ENCODE measurements around the gene HTD2.

The HTD2 gene

DNA sequence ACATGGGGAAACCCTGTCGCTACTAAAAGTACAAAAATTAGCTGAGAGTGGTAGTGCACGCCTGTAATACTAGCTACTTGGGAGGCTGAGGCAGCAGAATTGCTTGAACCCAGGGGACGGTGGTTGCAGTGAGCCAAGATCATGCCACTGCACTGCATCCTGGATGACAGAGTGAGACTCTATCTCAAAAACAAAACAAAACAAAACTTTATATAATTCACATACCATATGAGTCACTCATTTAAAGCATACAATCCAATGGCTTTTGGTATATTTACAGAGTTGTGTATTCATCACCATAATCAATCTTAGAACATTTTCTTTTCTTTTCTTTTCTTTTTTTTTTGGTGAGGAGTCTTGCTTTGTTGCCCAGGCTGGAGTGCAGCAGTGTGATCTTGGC is 35.1 kb downstream of the HTD2 start (continued):
- TF ChIP-seq ZNF426 (tag by site-specific recombination; IDR thresholded peaks at IDR 0.05): no peak
- no peak for TF ChIP-seq ZFHX2 (tag by site-specific recombination; conservative IDR thresholded peaks at IDR 0.05)
- TF ChIP-seq ZNF626 (tag by site-specific recombination; IDR thresholded peaks at IDR 0.05): no peak
- TF ChIP-seq ZNF19 (tag by site-specific recombination; IDR thresholded peaks at IDR 0.05; ENCODE audit: low read depth): no peak
- TF ChIP-seq FEZF1 (tag by site-specific recombination; IDR thresholded peaks at IDR 0.05): no peak

DNA sequence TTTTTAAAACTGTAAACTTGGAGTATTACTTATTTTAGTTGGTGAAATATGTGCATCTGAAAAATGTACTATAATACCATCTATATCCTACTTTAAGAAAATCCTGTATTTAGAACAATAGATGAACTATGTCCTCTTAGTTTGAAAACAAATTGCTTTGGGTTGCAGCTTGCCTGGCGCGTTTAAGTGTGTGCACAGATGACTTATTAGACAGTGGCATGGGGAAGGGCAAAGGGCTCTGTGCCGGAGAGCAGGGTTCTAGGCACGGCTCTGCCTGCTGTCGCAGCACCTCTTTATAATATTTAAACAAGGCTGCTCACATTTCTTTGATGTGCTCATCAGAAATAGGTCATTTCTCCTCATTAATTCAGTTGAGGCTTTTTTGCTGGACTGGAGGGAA is 36.4 kb downstream of the HTD2 start:
- TF ChIP-seq, protein P1, sequence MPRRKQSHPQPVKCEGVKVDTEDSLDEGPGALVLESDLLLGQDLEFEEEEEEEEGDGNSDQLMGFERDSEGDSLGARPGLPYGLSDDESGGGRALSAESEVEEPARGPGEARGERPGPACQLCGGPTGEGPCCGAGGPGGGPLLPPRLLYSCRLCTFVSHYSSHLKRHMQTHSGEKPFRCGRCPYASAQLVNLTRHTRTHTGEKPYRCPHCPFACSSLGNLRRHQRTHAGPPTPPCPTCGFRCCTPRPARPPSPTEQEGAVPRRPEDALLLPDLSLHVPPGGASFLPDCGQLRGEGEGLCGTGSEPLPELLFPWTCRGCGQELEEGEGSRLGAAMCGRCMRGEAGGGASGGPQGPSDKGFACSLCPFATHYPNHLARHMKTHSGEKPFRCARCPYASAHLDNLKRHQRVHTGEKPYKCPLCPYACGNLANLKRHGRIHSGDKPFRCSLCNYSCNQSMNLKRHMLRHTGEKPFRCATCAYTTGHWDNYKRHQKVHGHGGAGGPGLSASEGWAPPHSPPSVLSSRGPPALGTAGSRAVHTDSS (tag by site-specific recombination; IDR thresholded peaks at IDR 0.05): no peak
- TF ChIP-seq ZNF830 (tag by site-specific recombination; IDR thresholded peaks at IDR 0.05; ENCODE audit: low read depth) (no peak), ZFP69B (tag by site-specific recombination; IDR thresholded peaks at IDR 0.05) (no peak)
- ChIA-PET POLR2A (no interaction called here), CTCF (interaction anchor here (0.6 to 0.8 kb wide), 2 partner anchors 165 to 500 kb away, joined by 3 to 6 read pairs; no protein-coding TSS in a partner anchor)
- Histone ChIP-seq H3K4me1 (ENCODE audit: control insufficient read depth, insufficient read depth, low read length) (no peaks in the 10 kb centered on the region), H3K36me3 (ENCODE audit: control insufficient read depth in 2 of 2, insufficient read depth in 1 of 2, low read length in 2 of 2) (peaks cover 0 to 10% of the 10 kb centered on the region in 2 experiments; a peak in 2 of 3 replicates), H3K9me3 (ENCODE audit: control insufficient read depth, insufficient read depth, low read depth, low read length) (no peaks in the 10 kb centered on the region), H3K4me3 (ENCODE audit: low read depth, low read length) (no peak overlapping the region), H3K27ac (ENCODE audit: extremely low read depth, low read depth, low read length) (no peak overlapping the region)

DNA sequence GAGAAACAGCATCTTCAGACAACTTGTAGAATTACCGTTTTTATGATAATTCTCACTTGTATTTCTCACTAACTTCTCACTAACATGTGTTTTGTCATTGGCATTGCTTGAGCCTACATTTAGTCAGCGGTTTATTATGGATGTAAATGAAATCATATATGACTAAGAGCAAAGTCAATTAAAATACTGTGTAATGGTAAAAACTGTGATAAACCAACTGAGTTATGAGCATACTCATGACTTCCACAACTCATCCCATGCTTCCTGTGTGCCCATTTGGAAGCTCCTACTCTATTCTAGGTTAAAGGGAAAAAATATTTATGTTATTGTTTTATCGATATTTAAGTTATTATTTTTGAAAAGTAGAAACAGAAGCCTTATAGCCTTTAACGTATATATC is 39.1 kb downstream of the HTD2 start:
- ChIA-PET CTCF (no interaction called here), POLR2A (no interaction called here)
- H3K4me1 ChIP-seq (ENCODE audit: control insufficient read depth, insufficient read depth, low read length): no peaks in the 10 kb centered on the region
- no peak overlapping the region for H3K27ac ChIP-seq (ENCODE audit: extremely low read depth, low read depth, low read length)
- no peaks in the 10 kb centered on the region for H3K9me3 ChIP-seq (ENCODE audit: control insufficient read depth, insufficient read depth, low read depth, low read length)
- H3K36me3 ChIP-seq (ENCODE audit: control insufficient read depth in 2 of 2, insufficient read depth in 1 of 2, low read length in 2 of 2): peaks cover 0 to 13% of the 10 kb centered on the region in 2 experiments; a peak in 2 of 3 replicates
- TF ChIP-seq ZNF174 (tag by site-specific recombination; IDR thresholded peaks at IDR 0.05): no peak
- no peak overlapping the region for H3K4me3 ChIP-seq (ENCODE audit: low read depth, low read length)

DNA sequence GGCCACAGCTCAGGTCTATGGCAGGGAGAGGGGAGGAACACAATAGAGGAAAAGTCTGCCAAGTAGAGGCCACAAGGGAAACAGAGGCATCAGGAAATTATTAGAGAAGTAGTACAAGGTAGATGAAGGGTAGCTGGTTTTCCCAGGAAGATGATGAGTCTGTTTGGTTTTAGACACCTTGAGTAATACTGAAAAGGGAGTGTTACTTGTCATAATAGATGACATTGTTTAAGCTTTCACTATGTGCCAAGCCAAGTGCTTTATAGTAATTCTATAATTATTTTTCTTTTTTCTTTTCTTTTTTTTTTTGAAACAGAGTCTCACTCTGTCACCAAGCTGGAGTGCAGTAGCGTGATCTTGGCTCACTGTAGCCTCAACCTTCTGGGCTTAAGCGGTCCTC is 40.0 kb downstream of the HTD2 start:
- ChIA-PET CTCF (no interaction called here), POLR2A (no interaction called here)
- no peak overlapping the region for H3K27ac ChIP-seq (ENCODE audit: extremely low read depth, low read depth, low read length)
- H3K4me1 ChIP-seq (ENCODE audit: control insufficient read depth, insufficient read depth, low read length): no peaks in the 10 kb centered on the region
- H3K9me3 ChIP-seq (ENCODE audit: control insufficient read depth, insufficient read depth, low read depth, low read length): no peaks in the 10 kb centered on the region
- H3K36me3 ChIP-seq (ENCODE audit: control insufficient read depth in 2 of 2, insufficient read depth in 1 of 2, low read length in 2 of 2): peaks cover 0 to 13% of the 10 kb centered on the region in 2 experiments; a peak in 2 of 3 replicates
- no peak for TF ChIP-seq KLF10 (tag by site-specific recombination; IDR thresholded peaks at IDR 0.05)
- TF ChIP-seq ZNF19 (tag by site-specific recombination; IDR thresholded peaks at IDR 0.05; ENCODE audit: low read depth): no peak
- no peak for TF ChIP-seq ZNF560 (tag by site-specific recombination; IDR thresholded peaks at IDR 0.05; ENCODE audit: borderline replicate concordance)
- TF ChIP-seq HOXA7 (CRISPR knock-in tag; IDR thresholded peaks at IDR 0.05; ENCODE audit: borderline replicate concordance): no peak
- TF ChIP-seq, protein P2, sequence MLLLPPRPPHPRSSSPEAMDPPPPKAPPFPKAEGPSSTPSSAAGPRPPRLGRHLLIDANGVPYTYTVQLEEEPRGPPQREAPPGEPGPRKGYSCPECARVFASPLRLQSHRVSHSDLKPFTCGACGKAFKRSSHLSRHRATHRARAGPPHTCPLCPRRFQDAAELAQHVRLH (tag by site-specific recombination; IDR thresholded peaks at IDR 0.05): no peak
- no peak for TF ChIP-seq KLF8 (tag by site-specific recombination; IDR thresholded peaks at IDR 0.05)
- no peak for TF ChIP-seq ZNF214 (tag by site-specific recombination; IDR thresholded peaks at IDR 0.05; ENCODE audit: borderline replicate concordance)
- TF ChIP-seq ZNF274 (IDR thresholded peaks at IDR 0.05; ENCODE audit: low read length): no peak
- TF ChIP-seq ZNF274 (tag by site-specific recombination; IDR thresholded peaks at IDR 0.05; ENCODE audit: borderline replicate concordance): no peak
- TF ChIP-seq, protein P3, sequence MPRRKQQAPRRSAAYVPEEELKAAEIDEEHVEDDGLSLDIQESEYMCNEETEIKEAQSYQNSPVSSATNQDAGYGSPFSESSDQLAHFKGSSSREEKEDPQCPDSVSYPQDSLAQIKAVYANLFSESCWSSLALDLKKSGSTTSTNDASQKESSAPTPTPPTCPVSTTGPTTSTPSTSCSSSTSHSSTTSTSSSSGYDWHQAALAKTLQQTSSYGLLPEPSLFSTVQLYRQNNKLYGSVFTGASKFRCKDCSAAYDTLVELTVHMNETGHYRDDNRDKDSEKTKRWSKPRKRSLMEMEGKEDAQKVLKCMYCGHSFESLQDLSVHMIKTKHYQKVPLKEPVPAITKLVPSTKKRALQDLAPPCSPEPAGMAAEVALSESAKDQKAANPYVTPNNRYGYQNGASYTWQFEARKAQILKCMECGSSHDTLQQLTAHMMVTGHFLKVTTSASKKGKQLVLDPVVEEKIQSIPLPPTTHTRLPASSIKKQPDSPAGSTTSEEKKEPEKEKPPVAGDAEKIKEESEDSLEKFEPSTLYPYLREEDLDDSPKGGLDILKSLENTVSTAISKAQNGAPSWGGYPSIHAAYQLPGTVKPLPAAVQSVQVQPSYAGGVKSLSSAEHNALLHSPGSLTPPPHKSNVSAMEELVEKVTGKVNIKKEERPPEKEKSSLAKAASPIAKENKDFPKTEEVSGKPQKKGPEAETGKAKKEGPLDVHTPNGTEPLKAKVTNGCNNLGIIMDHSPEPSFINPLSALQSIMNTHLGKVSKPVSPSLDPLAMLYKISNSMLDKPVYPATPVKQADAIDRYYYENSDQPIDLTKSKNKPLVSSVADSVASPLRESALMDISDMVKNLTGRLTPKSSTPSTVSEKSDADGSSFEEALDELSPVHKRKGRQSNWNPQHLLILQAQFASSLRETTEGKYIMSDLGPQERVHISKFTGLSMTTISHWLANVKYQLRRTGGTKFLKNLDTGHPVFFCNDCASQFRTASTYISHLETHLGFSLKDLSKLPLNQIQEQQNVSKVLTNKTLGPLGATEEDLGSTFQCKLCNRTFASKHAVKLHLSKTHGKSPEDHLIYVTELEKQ (tag by site-specific recombination; IDR thresholded peaks at IDR 0.05; ENCODE audit: borderline replicate concordance): no peak
- H3K4me3 ChIP-seq (ENCODE audit: low read depth, low read length): no peak overlapping the region

All from HEK293 (cell line).